HepG2 (cell line): ENCODE results near the gene SLX4. TPM values are rescaled to one million over a fixed set of nuclear protein-coding genes. Genes with fewer than 3 reads are reported as not detected.
A peak's percentile ranks its signal among the peaks of the same experiment; 100 is the strongest.

Source experiments
- ARID5B ChIP-seq: IDR thresholded peaks from 2 replicates; pipeline ENCODE4 v1.4.0; 2020; ENCODE audit warnings: mild to moderate bottlenecking, missing genetic modification reagents
- GTF3A ChIP-seq: sonication (generic); formaldehyde crosslinking; conservative IDR thresholded peaks from 2 replicates; pipeline ENCODE4 v1.4.0; 2020; ENCODE audit warnings: mild to moderate bottlenecking, missing genetic modification reagents
- MIXL1 ChIP-seq: IDR thresholded peaks from 2 replicates; pipeline ENCODE4 v1.6.1; 2016
- MLXIP ChIP-seq: sonication (generic); formaldehyde crosslinking; IDR thresholded peaks from 2 replicates; pipeline ENCODE4 v1.9.0; 2021; ENCODE audit warnings: missing genetic modification reagents, borderline replicate concordance
- NR2F6 ChIP-seq, 2 experiments: IDR thresholded peaks; 2 replicates each; pipeline ENCODE4 v1.6.1; 2016; ENCODE audit warnings: antibody characterized with exemption in 1 of 2, mild to moderate bottlenecking in 1 of 2
- SALL1 ChIP-seq: sonication (generic); formaldehyde crosslinking; IDR thresholded peaks from 2 replicates; pipeline ENCODE4 v1.8.0; 2022; ENCODE audit warnings: mild to moderate bottlenecking, missing genetic modification reagents
- SMC3 ChIP-seq: IDR thresholded peaks from 2 replicates; pipeline ENCODE4 v1.6.1; 2011; ENCODE audit warnings: low read length, improper control_type of control experiment
- ZFAT ChIP-seq: sonication (generic); formaldehyde crosslinking; conservative IDR thresholded peaks from 2 replicates; pipeline ENCODE4 v1.8.1; 2023; ENCODE audit warnings: missing genetic modification reagents, inconsistent platforms
- ZNF703 ChIP-seq: sonication (generic); formaldehyde crosslinking; IDR thresholded peaks from 2 replicates; pipeline ENCODE4 v1.5.1; 2020; ENCODE audit warnings: missing genetic modification reagents, mild to moderate bottlenecking, moderate library complexity, borderline replicate concordance
- ZSCAN9 ChIP-seq: IDR thresholded peaks from 2 replicates; pipeline ENCODE4 v1.6.1; 2016; ENCODE audit warnings: borderline replicate concordance
- polyA plus RNA-seq, 8 experiments: library from polyadenylated mRNA; depleted of rRNA in 3 of 8; stranded (reverse) in 7 of 8; unstranded in 1 of 8; fragments of >200 nt; fragmentation: Illumina TruSeq in 4 of 8; extraction: Trizol in 4 of 8; gene quantifications; 2 replicates each; pipeline versions ENCODE4 v1.2.1 to v1.2.3, GENCODE V29; 2011 to 2016; ENCODE audit warnings: low read depth in 4 of 8, missing spikeins in 1 of 8, mixed read lengths in 1 of 8; ENCODE audit not compliant: insufficient read depth in 1 of 8
- total RNA-seq, 5 experiments: library from RNA; depleted of rRNA; stranded (reverse); fragments of >200 nt; fragmentation: Illumina TruSeq; extraction: Trizol; gene quantifications; 2 replicates each; pipeline ENCODE4 v1.2.3, GENCODE V29; 2016; ENCODE audit warnings: low read depth in 1 of 5
- TF ChIP-seq, protein P1 (sequence below), 2 experiments: IDR thresholded peaks; 2 replicates each; pipeline ENCODE4 v1.6.1; 2011 to 2012; ENCODE audit warnings: low read length in 2 of 2, borderline replicate concordance in 1 of 2, low read depth in 1 of 2, mild to moderate bottlenecking in 1 of 2, moderate library complexity in 1 of 2
- TF ChIP-seq, protein P2 (sequence below): sonication (generic); formaldehyde crosslinking; IDR thresholded peaks from 2 replicates; pipeline ENCODE4 v1.8.1; 2023; ENCODE audit warnings: mild to moderate bottlenecking, moderate library complexity, missing genetic modification reagents
- TF ChIP-seq, protein P3 (sequence below): sonication (generic); formaldehyde crosslinking; IDR thresholded peaks from 2 replicates; pipeline ENCODE4 v1.4.0; 2020; ENCODE audit warnings: mild to moderate bottlenecking, missing genetic modification reagents, borderline replicate concordance

Gene SLX4
- total and polyA plus RNA-seq, 2 of the 13 experiments (the other 11 are each of a cell fraction or from before 2014, with no cell fraction given), result 1.1 to 3.6 TPM

GRCh38 chr16:3646348-3646920 lies 35.0 kb upstream of the SLX4 start (continued):
- TF ChIP-seq, protein P1, sequence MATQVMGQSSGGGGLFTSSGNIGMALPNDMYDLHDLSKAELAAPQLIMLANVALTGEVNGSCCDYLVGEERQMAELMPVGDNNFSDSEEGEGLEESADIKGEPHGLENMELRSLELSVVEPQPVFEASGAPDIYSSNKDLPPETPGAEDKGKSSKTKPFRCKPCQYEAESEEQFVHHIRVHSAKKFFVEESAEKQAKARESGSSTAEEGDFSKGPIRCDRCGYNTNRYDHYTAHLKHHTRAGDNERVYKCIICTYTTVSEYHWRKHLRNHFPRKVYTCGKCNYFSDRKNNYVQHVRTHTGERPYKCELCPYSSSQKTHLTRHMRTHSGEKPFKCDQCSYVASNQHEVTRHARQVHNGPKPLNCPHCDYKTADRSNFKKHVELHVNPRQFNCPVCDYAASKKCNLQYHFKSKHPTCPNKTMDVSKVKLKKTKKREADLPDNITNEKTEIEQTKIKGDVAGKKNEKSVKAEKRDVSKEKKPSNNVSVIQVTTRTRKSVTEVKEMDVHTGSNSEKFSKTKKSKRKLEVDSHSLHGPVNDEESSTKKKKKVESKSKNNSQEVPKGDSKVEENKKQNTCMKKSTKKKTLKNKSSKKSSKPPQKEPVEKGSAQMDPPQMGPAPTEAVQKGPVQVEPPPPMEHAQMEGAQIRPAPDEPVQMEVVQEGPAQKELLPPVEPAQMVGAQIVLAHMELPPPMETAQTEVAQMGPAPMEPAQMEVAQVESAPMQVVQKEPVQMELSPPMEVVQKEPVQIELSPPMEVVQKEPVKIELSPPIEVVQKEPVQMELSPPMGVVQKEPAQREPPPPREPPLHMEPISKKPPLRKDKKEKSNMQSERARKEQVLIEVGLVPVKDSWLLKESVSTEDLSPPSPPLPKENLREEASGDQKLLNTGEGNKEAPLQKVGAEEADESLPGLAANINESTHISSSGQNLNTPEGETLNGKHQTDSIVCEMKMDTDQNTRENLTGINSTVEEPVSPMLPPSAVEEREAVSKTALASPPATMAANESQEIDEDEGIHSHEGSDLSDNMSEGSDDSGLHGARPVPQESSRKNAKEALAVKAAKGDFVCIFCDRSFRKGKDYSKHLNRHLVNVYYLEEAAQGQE (IDR thresholded peaks at IDR 0.05; ENCODE audit: borderline replicate concordance in 1 of 2, low read depth in 1 of 2, low read length in 2 of 2), result no peak
- TF ChIP-seq NR2F6 (IDR thresholded peaks at IDR 0.05) (0 out of 2 replicates have a peak, but pooled peaks have one; percentile 22), NR2F6 (CRISPR knock-in tag; IDR thresholded peaks at IDR 0.05) (0 out of 2 replicates have a peak, but pooled peaks have one; percentile 13), ZNF703 (CRISPR knock-in tag) (no peak), MLXIP (CRISPR knock-in tag) (no peak), GTF3A (no peak), SALL1 (peak; percentile 69), SMC3 (no peak), ZFAT (CRISPR knock-in tag) (no peak), ARID5B (peak; percentile 73), MIXL1 (0 out of 2 replicates have a peak, but pooled peaks have one; percentile 59), ZSCAN9 (CRISPR knock-in tag) (no peak; the same call in 1 of the 2 replicates)
- TF ChIP-seq, protein P2, sequence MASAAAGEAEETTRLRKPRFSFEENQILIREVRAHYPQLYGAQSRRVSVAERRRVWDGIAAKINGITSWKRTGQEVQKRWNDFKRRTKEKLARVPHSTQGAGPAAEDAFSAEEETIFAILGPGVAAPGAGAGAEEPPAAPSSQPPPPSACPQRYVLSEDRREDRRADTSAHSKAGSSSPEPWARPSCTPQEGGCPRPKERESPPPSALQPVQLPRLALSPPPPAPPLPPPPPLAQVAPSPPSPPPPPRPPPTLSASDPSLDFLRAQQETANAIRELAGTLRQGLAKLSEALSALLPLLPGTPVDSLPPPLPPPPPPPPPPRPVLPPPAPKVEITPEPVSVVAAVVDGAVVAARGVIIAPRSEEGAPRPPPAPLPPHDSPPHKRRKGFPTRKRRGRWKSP (CRISPR knock-in tag), result 0 out of 2 replicates have a peak, but pooled peaks have one; percentile 34
- TF ChIP-seq, protein P3, sequence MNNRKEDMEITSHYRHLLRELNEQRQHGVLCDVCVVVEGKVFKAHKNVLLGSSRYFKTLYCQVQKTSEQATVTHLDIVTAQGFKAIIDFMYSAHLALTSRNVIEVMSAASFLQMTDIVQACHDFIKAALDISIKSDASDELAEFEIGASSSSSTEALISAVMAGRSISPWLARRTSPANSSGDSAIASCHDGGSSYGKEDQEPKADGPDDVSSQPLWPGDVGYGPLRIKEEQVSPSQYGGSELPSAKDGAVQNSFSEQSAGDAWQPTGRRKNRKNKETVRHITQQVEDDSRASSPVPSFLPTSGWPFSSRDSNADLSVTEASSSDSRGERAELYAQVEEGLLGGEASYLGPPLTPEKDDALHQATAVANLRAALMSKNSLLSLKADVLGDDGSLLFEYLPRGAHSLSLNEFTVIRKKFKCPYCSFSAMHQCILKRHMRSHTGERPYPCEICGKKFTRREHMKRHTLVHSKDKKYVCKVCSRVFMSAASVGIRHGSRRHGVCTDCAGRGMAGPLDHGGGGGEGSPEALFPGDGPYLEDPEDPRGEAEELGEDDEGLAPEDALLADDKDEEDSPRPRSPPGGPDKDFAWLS (CRISPR knock-in tag), result no peak
